Left ventricle myocardium inferior (tissue), 1 donor: Measurements from ENCODE around the gene SYNDIG1. TPM values are rescaled to one million over a fixed set of nuclear protein-coding genes. Genes with fewer than 3 reads are reported as not detected.

Experiments used
- DNase-seq: peaks from one replicate; pipeline ENCODE4 v3.0.0-alpha.2; 2020
- H3K27ac ChIP-seq: fragments of 200-600 bp; replicated peaks from 2 replicates; pipeline ENCODE4 v1.8.0; 2021
- H3K27me3 ChIP-seq: fragments of 200-600 bp; 2 replicates; pipeline ENCODE4 v1.8.0; 2021; ENCODE audit warnings: low read depth
- H3K36me3 ChIP-seq: fragments of 200-600 bp; 2 replicates; pipeline ENCODE4 v1.8.0; 2021
- H3K4me1 ChIP-seq: fragments of 200-600 bp; 2 replicates; pipeline ENCODE4 v1.8.0; 2021
- H3K4me3 ChIP-seq: fragments of 200-600 bp; 2 replicates; pipeline ENCODE4 v1.8.0; 2021; ENCODE audit warnings: mild to moderate bottlenecking, moderate library complexity
- H3K9me3 ChIP-seq: fragments of 200-600 bp; replicated peaks from 2 replicates; pipeline ENCODE4 v1.8.0; 2021
- intact Hi-C: fragments of 100-400 bp; cut with micrococcal nuclease; formaldehyde crosslinking; loops from one replicate; pipeline ENCODE4 v1.11.0; 2022
- total RNA-seq: library from RNA; stranded (reverse); fragmentation: NEBNext Ultra II Directional; extraction: Animal tissue kit (Norgen Biotek cat#: 25700); gene quantifications from one replicate; pipeline ENCODE4 v1.2.1, GENCODE V29; 2021
- TF ChIP-seq, protein P1 (sequence below): fragments of 200-600 bp; IDR thresholded peaks from 2 replicates; pipeline ENCODE4 v1.8.0; 2021; ENCODE audit warnings: antibody characterized with exemption, mild to moderate bottlenecking, borderline replicate concordance
- donor health status: DM: no; HTN: yes; CAD: no; lungs with severe emphysema.

The SYNDIG1 gene
- total RNA-seq, 1 donor from 2014 or later: 21.4 TPM

DNA sequence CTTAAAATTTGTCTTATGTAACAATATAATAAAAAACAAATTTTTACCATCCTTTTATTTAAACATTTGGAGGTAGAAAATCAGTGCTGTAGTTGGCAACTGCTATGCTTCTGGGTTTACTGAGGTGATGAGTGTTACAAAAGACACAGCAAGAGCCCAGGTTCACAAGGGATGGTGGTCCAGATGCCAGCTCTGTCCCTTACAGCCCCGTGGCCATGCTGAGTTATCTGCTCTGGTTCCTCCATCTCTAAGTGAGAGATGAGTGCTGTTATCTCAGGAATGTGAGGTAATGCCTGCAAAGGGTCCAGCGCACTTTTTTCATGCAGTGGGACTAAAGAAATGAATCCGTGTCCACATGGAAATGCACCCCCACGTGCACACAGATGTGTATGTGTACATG, 17.8 kb downstream of the SYNDIG1 start:
- Histone ChIP-seq H3K9me3 (no peaks in the 10 kb centered on the region), H3K27ac (no peak overlapping the region), H3K27me3 (no peaks in the 10 kb centered on the region), H3K4me3 (no peak overlapping the region), H3K36me3 (no peaks in the 10 kb centered on the region), H3K4me1 (peaks cover 30% of the 10 kb centered on the region)
- no peak for DNase-seq
- intact Hi-C loops: no loop called here
- TF ChIP-seq, protein P1, sequence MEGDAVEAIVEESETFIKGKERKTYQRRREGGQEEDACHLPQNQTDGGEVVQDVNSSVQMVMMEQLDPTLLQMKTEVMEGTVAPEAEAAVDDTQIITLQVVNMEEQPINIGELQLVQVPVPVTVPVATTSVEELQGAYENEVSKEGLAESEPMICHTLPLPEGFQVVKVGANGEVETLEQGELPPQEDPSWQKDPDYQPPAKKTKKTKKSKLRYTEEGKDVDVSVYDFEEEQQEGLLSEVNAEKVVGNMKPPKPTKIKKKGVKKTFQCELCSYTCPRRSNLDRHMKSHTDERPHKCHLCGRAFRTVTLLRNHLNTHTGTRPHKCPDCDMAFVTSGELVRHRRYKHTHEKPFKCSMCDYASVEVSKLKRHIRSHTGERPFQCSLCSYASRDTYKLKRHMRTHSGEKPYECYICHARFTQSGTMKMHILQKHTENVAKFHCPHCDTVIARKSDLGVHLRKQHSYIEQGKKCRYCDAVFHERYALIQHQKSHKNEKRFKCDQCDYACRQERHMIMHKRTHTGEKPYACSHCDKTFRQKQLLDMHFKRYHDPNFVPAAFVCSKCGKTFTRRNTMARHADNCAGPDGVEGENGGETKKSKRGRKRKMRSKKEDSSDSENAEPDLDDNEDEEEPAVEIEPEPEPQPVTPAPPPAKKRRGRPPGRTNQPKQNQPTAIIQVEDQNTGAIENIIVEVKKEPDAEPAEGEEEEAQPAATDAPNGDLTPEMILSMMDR: no peak

DNA sequence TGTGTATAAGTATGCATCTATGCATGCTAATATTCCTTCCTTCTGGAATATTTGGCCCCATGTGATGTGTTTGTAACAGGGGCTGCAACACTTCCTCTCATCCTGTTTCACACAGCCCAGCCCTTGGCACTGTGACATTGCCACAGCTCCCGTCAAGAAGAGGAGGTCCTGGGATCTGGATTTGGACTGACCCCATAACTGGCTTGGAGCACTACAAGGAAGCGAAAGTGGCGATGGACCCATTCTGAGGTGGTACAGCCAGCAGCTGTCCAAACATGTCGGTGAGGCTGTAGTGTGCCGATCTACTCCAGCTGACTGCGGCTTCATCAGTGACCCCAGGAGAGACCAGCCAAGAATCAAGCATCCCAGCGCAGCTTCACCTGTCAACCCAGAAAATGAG, 18.2 kb downstream of the SYNDIG1 start:
- TF ChIP-seq, protein P1: no peak
- Histone ChIP-seq H3K36me3 (no peaks in the 10 kb centered on the region), H3K27ac (no peak overlapping the region), H3K4me1 (peaks cover 34% of the 10 kb centered on the region), H3K4me3 (no peak overlapping the region), H3K9me3 (no peaks in the 10 kb centered on the region), H3K27me3 (no peaks in the 10 kb centered on the region)
- no peak for DNase-seq
- intact Hi-C loops: no loop called here

DNA sequence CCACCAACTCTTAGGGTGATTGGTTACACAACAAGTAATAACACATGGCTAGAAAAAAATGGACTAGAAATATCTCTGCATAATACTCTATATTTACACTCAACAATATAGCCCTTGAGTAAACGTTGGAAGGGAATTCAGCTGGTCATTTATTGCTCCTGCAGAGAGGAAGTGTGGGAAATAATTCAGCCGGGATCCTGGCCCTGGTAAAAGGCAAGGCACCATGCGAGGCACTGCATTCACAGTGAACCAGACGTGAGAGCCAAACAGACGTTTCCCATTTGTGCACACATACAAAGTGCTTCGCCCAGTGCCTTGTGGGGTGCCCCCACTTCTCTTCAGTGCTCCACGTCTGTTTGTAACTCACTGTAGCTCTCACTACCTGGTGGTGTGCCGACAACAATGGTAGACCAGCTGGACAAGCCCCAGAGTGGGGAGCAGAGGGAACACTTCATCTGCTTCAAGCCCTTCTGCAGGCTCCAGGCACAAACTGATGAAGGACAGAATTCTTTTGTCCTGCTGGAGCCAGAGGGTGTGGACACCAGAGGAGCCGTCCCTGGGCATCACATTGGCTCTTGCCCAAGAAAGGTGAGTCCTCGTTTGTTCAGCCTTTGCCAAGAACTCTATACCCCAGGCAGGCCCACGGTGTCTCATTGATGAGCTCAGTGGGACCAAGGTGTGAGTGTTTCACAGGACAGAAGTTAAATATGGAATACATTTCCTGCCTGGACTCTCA, 18.8 kb downstream of the SYNDIG1 start:
- H3K27ac ChIP-seq: no peak overlapping the region
- H3K4me1 ChIP-seq: peaks cover 35% of the 10 kb centered on the region
- intact Hi-C loops: no loop called here
- H3K36me3 ChIP-seq: no peaks in the 10 kb centered on the region
- no peak overlapping the region for H3K4me3 ChIP-seq
- H3K27me3 ChIP-seq: no peaks in the 10 kb centered on the region
- DNase-seq: no peak
- TF ChIP-seq, protein P1: no peak
- H3K9me3 ChIP-seq: no peaks in the 10 kb centered on the region

DNA sequence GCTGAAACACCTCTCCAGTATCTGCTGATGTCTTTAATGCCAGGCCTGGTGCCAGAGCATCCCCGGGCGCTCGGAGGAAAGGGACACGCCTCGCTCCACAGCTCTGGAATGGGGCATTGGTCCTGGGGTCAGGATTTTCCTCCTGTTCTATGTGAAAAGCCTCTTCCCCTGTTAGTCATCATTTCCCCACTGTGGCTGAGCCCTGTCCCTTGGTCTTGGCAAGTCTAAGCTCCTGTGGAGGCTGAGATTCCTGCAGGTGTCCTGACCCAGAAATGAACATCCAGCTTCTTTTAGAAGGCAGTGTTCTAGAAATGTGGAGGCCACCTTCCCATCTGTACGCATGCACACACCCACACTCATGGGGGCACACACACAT, 19.4 kb downstream of the SYNDIG1 start:
- intact Hi-C loops: no loop called here
- TF ChIP-seq, protein P1: no peak

DNA sequence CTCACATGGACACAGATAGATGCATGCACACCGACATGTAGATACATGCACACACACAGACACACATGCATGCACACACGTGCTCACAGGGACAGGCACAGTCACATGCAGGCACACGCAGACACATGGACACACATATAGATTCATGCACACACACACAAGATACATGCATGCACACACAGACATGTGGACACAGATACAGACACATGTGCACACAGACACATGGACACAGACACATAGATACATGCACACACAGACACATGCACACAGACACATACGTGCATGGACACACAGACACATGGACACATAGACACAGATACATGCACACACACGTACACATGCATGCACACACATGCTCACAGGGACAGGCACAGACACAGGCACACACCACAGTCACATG, 19.8 kb downstream of the SYNDIG1 start:
- Histone ChIP-seq H3K9me3 (no peaks in the 10 kb centered on the region), H3K36me3 (no peaks in the 10 kb centered on the region), H3K4me1 (peaks cover 35% of the 10 kb centered on the region), H3K27me3 (no peaks in the 10 kb centered on the region), H3K27ac (no peak overlapping the region), H3K4me3 (no peak overlapping the region)
- intact Hi-C loops: no loop called here
- no peak for DNase-seq
- TF ChIP-seq, protein P1: no peak

More for the DNA sequence above, 19.4 kb downstream of the SYNDIG1 start:
- peaks cover 35% of the 10 kb centered on the region for H3K4me1 ChIP-seq
- no peak for DNase-seq
- no peaks in the 10 kb centered on the region for H3K27me3 ChIP-seq
- no peaks in the 10 kb centered on the region for H3K36me3 ChIP-seq
- H3K4me3 ChIP-seq: no peak overlapping the region
- no peak overlapping the region for H3K27ac ChIP-seq
- H3K9me3 ChIP-seq: no peaks in the 10 kb centered on the region
